Panc1 (cell line): Measurements from ENCODE around the gene EFR3B. TPM values are rescaled to one million over a fixed set of nuclear protein-coding genes. Genes with fewer than 3 reads are reported as not detected.
"Not testable (repeated sequence)": the region's sequence is repeated elsewhere in the genome, so short reads cannot be mapped to it uniquely, and the experiment has no call there.

Source experiments
- ATAC-seq: fragments of 200-7000 bp; cut with Tn5 transposase; 2 replicates; pipeline ENCODE4 v1.9.1; 2020; ENCODE audit warnings: mild to moderate bottlenecking, moderate library complexity
- BruUV-seq: library from RNA; stranded (reverse); fragments of 400-500 nt; replicated peaks from 2 replicates; lab custom pipeline; 2021; lab: Mats Ljungman, UMichigan
- CTCF ChIA-PET: fragments of 300-600 bp; sonication (Branson Sonifier 250); formaldehyde crosslinking; loops from one replicate; lab custom pipeline; 2022; ENCODE audit warnings: antibody characterized with exemption; lab: Charles Lee
- POLR2A ChIA-PET: fragments of 300-600 bp; sonication (Branson Sonifier 250); formaldehyde crosslinking; loops from one replicate; lab custom pipeline; 2022; ENCODE audit warnings: antibody characterized with exemption; lab: Charles Lee
- DNase-seq: peaks from one replicate; pipeline ENCODE4 v3.0.0-alpha.2; 2010; ENCODE audit warnings: low read depth, low spot score
- H3K27ac ChIP-seq: 2 replicates; pipeline ENCODE4 v1.5.1; 2011; ENCODE audit warnings: mild to moderate bottlenecking, low read length, inconsistent platforms
- H3K27me3 ChIP-seq: fragments of 200-500 bp; sonication (Bioruptor generic); 2 replicates; pipeline ENCODE4 v1.6.0; 2014; ENCODE audit warnings: low read length, inconsistent platforms; ENCODE audit not compliant: control insufficient read depth, insufficient read depth
- H3K36me3 ChIP-seq: fragments of 200-500 bp; sonication (Bioruptor generic); 2 replicates; pipeline ENCODE4 v1.5.1; 2014; ENCODE audit warnings: inconsistent platforms, mild to moderate bottlenecking, low read length, moderate library complexity; ENCODE audit not compliant: control insufficient read depth, insufficient read depth
- H3K4me1 ChIP-seq: 2 replicates; pipeline ENCODE4 v1.5.1; 2011; ENCODE audit warnings: inconsistent platforms, mild to moderate bottlenecking, low read length, moderate library complexity; ENCODE audit not compliant: control insufficient read depth, insufficient read depth
- H3K4me3 ChIP-seq, 2 experiments: 2 replicates each; pipeline ENCODE4 v1.5.1; 2011 to 2012; ENCODE audit warnings: low read depth in 2 of 2, low read length in 2 of 2, mild to moderate bottlenecking in 2 of 2, inconsistent platforms in 1 of 2, moderate library complexity in 1 of 2
- H3K9me3 ChIP-seq: fragments of 200-500 bp; sonication (Bioruptor generic); 2 replicates; pipeline ENCODE4 v1.5.1; 2014; ENCODE audit warnings: low read depth, mild to moderate bottlenecking, inconsistent platforms, low read length, moderate library complexity; ENCODE audit not compliant: control insufficient read depth, insufficient read depth
- CTCF ChIP-seq: fragments of 450-650 bp; IDR thresholded peaks from 2 replicates; pipeline ENCODE4 v1.5.1; 2017; ENCODE audit warnings: mild to moderate bottlenecking
- POLR2AphosphoS5 ChIP-seq: IDR thresholded peaks from 2 replicates; pipeline ENCODE4 v1.6.1; 2012; ENCODE audit warnings: mild to moderate bottlenecking, low read depth, low read length, moderate library complexity
- REST ChIP-seq, 2 experiments: IDR thresholded peaks; 2 replicates each; pipeline ENCODE4 v1.6.1; 2011 to 2012; ENCODE audit warnings: low read depth in 2 of 2, control low read depth in 1 of 2, low read length in 1 of 2, mild to moderate bottlenecking in 1 of 2, moderate library complexity in 1 of 2; ENCODE audit not compliant: insufficient read depth in 1 of 2
- SIN3A ChIP-seq: IDR thresholded peaks from 2 replicates; pipeline ENCODE4 v1.6.1; 2012; ENCODE audit warnings: low read depth, mild to moderate bottlenecking, low read length, moderate library complexity, borderline replicate concordance; ENCODE audit not compliant: insufficient read depth
- TCF7L2 ChIP-seq: IDR thresholded peaks from 2 replicates; pipeline ENCODE4 v1.6.1; 2011; ENCODE audit warnings: mild to moderate bottlenecking, low read depth, low read length, inconsistent platforms
- in situ Hi-C: cut with HindIII; loops from 2 replicates; pipeline ENCODE4 v1.10.0; 2016; ENCODE audit warnings: low sequenced_read_pairs, low pct_unique_long_range_greater_than_20kb
- intact Hi-C: fragments of 100-400 bp; cut with micrococcal nuclease; formaldehyde crosslinking; loops from one replicate; pipeline ENCODE4 v1.10.0; 2022; ENCODE audit not compliant: unreplicated experiment
- total RNA-seq: library from RNA; stranded (reverse); gene quantifications from one replicate; pipeline ENCODE4 v1.2.1, GENCODE V29; 2021; ENCODE audit not compliant: unreplicated experiment

Gene EFR3B
- total RNA-seq, 1 experiment from 2014 or later, result 8.9 TPM

- intact Hi-C loops, result no loop called here
- TF ChIP-seq TCF7L2 (no peak), SIN3A (no peak), CTCF (no peak), POLR2AphosphoS5 (no peak), REST (IDR thresholded peaks at IDR 0.05; ENCODE audit: insufficient read depth in 1 of 2, low read depth in 2 of 2, low read length in 1 of 2) (no peak)
- Histone ChIP-seq H3K9me3 (no peaks in the 10 kb centered on the region), H3K27ac (no peak overlapping the region), H3K4me3 (no peak overlapping the region), H3K4me1 (no peaks in the 10 kb centered on the region), H3K27me3 (no peaks in the 10 kb centered on the region), H3K36me3 (no peaks in the 10 kb centered on the region)
- CTCF ChIA-PET, result interaction anchor here (0.7 kb wide), 1 partner anchor 127 kb away, joined by 6 read pairs; no protein-coding TSS in a partner anchor
- no peak for ATAC-seq
- POLR2A ChIA-PET, result no interaction called here
- in situ Hi-C loops, result no loop called here
- no peak for DNase-seq
- no TSS peak for BruUV-seq
Measured at GRCh38 chr2:25125976-25126375, 84.1 kb downstream of the EFR3B start.

DNA sequence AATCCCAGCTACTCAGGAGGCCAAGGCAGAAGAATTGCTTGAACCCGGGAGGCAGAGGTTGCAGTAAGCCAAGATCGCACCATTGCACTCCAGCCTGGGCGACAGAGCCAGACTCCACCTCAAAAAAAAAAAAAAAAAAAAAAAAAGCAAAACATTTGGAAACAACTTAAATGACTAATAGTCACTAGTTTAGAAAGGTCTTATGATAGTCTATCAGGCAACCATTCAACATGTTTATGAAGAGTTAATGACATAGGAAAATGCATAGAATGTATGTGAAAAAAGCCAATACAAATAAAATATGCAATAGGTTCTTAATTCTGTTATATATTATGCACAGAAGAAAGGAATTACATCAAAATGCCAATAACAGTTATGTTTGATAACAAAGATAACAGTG, 85.2 kb downstream of the EFR3B start:
- H3K4me3 ChIP-seq, H3K36me3 ChIP-seq, H3K27ac ChIP-seq, DNase-seq, ATAC-seq, in situ Hi-C loops, BruUV-seq, H3K27me3 ChIP-seq, H3K4me1 ChIP-seq, H3K9me3 ChIP-seq, POLR2A ChIA-PET, intact Hi-C loops: not testable (repeated sequence)
- CTCF ChIA-PET, result interaction anchor here (0.7 kb wide), 1 partner anchor 152 kb away, joined by 10 read pairs; no protein-coding TSS in a partner anchor

DNA sequence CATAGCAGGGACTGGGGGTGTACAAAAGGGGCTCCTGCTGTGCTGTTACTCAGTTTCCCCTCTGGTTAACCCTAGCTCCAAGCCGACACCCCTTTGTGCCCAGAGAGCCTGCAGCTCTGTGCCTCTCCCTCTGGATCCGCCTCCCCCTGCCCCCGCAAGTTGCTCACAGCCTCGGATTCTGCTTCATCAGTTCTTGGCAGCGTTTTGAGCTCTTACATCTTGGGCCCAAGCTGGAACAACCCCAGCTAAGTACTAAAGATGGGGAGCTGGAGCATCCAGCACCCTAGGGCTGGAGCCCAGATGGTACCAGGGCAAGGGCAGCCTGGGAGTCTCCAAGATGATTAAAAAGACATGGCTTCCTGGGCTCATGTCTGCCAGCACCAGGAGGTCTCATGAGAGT, 85.8 kb downstream of the EFR3B start:
- BruUV-seq, result no TSS peak
- H3K27ac ChIP-seq, result no peak overlapping the region
- H3K36me3 ChIP-seq, result no peaks in the 10 kb centered on the region
- no peak overlapping the region for H3K4me3 ChIP-seq
- ChIA-PET CTCF (interaction anchor here (0.6 kb wide), 2 partner anchors 60 to 103 kb away, joined by 4 to 5 read pairs; no protein-coding TSS in a partner anchor), POLR2A (interaction anchor here (0.6 kb wide), 1 partner anchor 184 kb away, joined by 9 read pairs; no protein-coding TSS in a partner anchor)
- no peaks in the 10 kb centered on the region for H3K9me3 ChIP-seq
- no peaks in the 10 kb centered on the region for H3K4me1 ChIP-seq
- ATAC-seq, result no peak
- DNase-seq, result no peak
- in situ Hi-C loops, result no loop called here
- TF ChIP-seq SIN3A, result no peak
- no peak for TF ChIP-seq POLR2AphosphoS5
- TF ChIP-seq REST (IDR thresholded peaks at IDR 0.05; ENCODE audit: insufficient read depth in 1 of 2, low read depth in 2 of 2, low read length in 1 of 2), result no peak
- TF ChIP-seq CTCF, result no peak
- TF ChIP-seq TCF7L2, result no peak
- no peaks in the 10 kb centered on the region for H3K27me3 ChIP-seq
- intact Hi-C loops, result no loop called here
